Endothelial cell of umbilical vein (primary cell): ENCODE data around the gene NUCKS1.

Source experiments
- EZH2 ChIP-seq: IDR thresholded peaks from 2 replicates; pipeline ENCODE4 v1.6.1; 2012; ENCODE audit warnings: borderline replicate concordance, low read depth, mild to moderate bottlenecking, moderate library complexity, low read length, inconsistent platforms; ENCODE audit not compliant: severe bottlenecking
- JUN ChIP-seq: IDR thresholded peaks from 2 replicates; pipeline ENCODE4 v1.6.1; 2011; ENCODE audit warnings: borderline replicate concordance, low read depth; ENCODE audit not compliant: insufficient read length, insufficient read depth
- MAX ChIP-seq: IDR thresholded peaks from 2 replicates; pipeline ENCODE4 v1.6.1; 2011; ENCODE audit not compliant: insufficient read depth, insufficient read length
- POLR2AphosphoS5 ChIP-seq: IDR thresholded peaks from 2 replicates; pipeline ENCODE4 v1.6.1; 2012; ENCODE audit warnings: low read depth, mild to moderate bottlenecking, control low read depth, low read length, moderate library complexity; ENCODE audit not compliant: insufficient read depth
- TF ChIP-seq, protein P1 (sequence below), 2 donors: IDR thresholded peaks; 1 replicate in 1 of 2; 2 replicates in 1 of 2; pipeline ENCODE4 v1.5.1; 2011; ENCODE audit warnings: low read length in 2 of 2, mild to moderate bottlenecking in 2 of 2, moderate library complexity in 2 of 2, control low read depth in 1 of 2, inconsistent platforms in 1 of 2, low read depth in 1 of 2; ENCODE audit not compliant: insufficient read depth in 1 of 2; ENCODE audit errors: extremely low read depth in 1 of 2

DNA sequence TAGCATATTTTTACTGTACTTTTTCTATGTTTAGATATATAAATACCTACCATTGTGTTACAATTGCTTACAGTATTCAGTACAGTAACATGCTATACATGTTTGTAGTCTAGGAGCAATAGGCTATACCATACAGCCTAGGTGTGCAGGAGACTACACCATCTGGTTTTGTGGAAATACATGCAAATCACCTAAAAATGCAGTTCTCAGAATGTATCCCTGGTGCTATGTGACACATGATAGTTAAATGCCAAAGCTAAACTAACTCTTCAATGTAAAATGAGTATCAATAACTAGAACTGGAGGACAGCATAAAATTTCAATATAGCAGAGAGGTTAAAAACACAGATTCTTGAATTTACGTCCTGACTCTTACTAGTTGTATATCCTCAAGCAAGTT, 14.8 kb downstream of the NUCKS1 start:
- no peak for TF ChIP-seq EZH2
- TF ChIP-seq, protein P1, sequence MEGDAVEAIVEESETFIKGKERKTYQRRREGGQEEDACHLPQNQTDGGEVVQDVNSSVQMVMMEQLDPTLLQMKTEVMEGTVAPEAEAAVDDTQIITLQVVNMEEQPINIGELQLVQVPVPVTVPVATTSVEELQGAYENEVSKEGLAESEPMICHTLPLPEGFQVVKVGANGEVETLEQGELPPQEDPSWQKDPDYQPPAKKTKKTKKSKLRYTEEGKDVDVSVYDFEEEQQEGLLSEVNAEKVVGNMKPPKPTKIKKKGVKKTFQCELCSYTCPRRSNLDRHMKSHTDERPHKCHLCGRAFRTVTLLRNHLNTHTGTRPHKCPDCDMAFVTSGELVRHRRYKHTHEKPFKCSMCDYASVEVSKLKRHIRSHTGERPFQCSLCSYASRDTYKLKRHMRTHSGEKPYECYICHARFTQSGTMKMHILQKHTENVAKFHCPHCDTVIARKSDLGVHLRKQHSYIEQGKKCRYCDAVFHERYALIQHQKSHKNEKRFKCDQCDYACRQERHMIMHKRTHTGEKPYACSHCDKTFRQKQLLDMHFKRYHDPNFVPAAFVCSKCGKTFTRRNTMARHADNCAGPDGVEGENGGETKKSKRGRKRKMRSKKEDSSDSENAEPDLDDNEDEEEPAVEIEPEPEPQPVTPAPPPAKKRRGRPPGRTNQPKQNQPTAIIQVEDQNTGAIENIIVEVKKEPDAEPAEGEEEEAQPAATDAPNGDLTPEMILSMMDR (IDR thresholded peaks at IDR 0.05; ENCODE audit: extremely low read depth in 1 of 2, insufficient read depth in 1 of 2, low read depth in 1 of 2, low read length in 2 of 2) = no peak
- TF ChIP-seq JUN = no peak
- no peak for TF ChIP-seq MAX
- TF ChIP-seq POLR2AphosphoS5 = no peak
